ENCODE measurements around the gene MAPK4.

DNA sequence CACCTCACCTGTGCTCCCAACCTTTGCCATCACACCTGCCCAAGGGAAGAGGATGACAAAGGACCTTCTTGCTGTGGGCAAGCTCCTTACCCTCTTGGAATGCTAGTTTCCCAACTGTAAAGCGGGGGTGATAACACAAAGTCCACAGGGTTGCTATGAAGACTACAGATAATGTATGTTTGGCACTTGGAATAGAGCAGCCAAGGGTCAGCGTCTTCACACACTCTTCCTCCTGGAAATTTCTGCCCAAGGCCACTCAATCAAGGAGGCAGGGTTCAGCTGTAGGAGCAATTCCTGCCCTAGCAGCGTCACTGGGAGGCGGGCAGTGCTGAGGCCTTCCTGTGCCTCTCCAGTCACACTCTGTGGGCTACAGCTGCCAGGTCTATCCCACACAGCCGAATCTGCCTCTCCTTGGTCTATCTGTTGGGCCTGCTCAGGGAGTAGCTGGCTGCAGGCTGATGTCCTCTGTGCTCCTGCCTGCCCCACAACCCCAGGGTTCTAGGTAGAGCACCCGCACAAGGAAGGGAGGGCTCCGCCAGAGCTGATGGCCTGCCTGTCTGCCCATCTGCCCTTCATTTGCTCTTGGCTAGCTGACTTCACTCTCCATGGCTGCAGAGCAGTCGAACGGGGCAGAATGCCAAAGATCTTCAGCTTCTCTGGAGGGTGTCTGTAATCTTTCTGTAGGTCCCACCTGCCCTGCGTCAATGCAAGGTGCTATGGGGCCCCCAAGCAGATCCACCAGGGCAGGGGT lies 168.0 kb downstream of the MAPK4 start:
- no peak for TF ChIP-seq RAD21 (IDR thresholded peaks at IDR 0.05; ENCODE audit: low read length)
- TF ChIP-seq, protein P1, sequence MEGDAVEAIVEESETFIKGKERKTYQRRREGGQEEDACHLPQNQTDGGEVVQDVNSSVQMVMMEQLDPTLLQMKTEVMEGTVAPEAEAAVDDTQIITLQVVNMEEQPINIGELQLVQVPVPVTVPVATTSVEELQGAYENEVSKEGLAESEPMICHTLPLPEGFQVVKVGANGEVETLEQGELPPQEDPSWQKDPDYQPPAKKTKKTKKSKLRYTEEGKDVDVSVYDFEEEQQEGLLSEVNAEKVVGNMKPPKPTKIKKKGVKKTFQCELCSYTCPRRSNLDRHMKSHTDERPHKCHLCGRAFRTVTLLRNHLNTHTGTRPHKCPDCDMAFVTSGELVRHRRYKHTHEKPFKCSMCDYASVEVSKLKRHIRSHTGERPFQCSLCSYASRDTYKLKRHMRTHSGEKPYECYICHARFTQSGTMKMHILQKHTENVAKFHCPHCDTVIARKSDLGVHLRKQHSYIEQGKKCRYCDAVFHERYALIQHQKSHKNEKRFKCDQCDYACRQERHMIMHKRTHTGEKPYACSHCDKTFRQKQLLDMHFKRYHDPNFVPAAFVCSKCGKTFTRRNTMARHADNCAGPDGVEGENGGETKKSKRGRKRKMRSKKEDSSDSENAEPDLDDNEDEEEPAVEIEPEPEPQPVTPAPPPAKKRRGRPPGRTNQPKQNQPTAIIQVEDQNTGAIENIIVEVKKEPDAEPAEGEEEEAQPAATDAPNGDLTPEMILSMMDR (conservative IDR thresholded peaks at IDR 0.05; ENCODE audit: low read depth, low read length), result no peak
- TF ChIP-seq, protein P2, sequence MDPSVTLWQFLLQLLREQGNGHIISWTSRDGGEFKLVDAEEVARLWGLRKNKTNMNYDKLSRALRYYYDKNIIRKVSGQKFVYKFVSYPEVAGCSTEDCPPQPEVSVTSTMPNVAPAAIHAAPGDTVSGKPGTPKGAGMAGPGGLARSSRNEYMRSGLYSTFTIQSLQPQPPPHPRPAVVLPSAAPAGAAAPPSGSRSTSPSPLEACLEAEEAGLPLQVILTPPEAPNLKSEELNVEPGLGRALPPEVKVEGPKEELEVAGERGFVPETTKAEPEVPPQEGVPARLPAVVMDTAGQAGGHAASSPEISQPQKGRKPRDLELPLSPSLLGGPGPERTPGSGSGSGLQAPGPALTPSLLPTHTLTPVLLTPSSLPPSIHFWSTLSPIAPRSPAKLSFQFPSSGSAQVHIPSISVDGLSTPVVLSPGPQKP (IDR thresholded peaks at IDR 0.05; ENCODE audit: borderline replicate concordance, low read depth, low read length), result no peak
- TF ChIP-seq, protein P3, sequence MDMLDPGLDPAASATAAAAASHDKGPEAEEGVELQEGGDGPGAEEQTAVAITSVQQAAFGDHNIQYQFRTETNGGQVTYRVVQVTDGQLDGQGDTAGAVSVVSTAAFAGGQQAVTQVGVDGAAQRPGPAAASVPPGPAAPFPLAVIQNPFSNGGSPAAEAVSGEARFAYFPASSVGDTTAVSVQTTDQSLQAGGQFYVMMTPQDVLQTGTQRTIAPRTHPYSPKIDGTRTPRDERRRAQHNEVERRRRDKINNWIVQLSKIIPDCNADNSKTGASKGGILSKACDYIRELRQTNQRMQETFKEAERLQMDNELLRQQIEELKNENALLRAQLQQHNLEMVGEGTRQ (IDR thresholded peaks at IDR 0.05; ENCODE audit: low read depth, low read length), result no peak
- no peak for TF ChIP-seq RCOR1 (IDR thresholded peaks at IDR 0.05; ENCODE audit: insufficient replicate concordance, low read length)
- no peak for TF ChIP-seq RFX5 (IDR thresholded peaks at IDR 0.05; ENCODE audit: low read depth, low read length)
- no peak for TF ChIP-seq SMC3 (IDR thresholded peaks at IDR 0.05; ENCODE audit: low read depth, low read length)
- no peak for TF ChIP-seq FOS (IDR thresholded peaks at IDR 0.05; ENCODE audit: low read depth, low read length)
- TF ChIP-seq POLR2A (IDR thresholded peaks at IDR 0.05; ENCODE audit: low read depth, low read length), result no peak
- TF ChIP-seq BHLHE40 (IDR thresholded peaks at IDR 0.05; ENCODE audit: low read depth, low read length), result no peak
